HG02852 (cell line): ENCODE data around the gene IL6.

Source experiments
- ATAC-seq: cut with Tn5 transposase; IDR thresholded peaks from one replicate; pipeline ENCODE4 v1.9.1; 2021; ENCODE audit warnings: mild to moderate bottlenecking, moderate library complexity; ENCODE audit not compliant: unreplicated experiment

The IL6 gene

DNA sequence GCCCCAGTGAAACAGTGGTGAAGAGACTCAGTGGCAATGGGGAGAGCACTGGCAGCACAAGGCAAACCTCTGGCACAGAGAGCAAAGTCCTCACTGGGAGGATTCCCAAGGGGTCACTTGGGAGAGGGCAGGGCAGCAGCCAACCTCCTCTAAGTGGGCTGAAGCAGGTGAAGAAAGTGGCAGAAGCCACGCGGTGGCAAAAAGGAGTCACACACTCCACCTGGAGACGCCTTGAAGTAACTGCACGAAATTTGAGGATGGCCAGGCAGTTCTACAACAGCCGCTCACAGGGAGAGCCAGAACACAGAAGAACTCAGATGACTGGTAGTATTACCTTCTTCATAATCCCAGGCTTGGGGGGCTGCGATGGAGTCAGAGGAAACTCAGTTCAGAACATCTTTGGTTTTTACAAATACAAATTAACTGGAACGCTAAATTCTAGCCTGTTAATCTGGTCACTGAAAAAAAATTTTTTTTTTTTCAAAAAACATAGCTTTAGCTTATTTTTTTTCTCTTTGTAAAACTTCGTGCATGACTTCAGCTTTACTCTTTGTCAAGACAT lies 574 bp upstream of the IL6 start:
- ATAC-seq, result peak; percentile 74

DNA sequence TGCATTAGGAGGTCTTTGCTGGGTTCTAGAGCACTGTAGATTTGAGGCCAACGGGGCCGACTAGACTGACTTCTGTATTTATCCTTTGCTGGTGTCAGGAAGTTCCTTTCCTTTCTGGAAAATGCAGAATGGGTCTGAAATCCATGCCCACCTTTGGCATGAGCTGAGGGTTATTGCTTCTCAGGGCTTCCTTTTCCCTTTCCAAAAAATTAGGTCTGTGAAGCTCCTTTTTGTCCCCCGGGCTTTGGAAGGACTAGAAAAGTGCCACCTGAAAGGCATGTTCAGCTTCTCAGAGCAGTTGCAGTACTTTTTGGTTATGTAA lies 675 bp downstream of the IL6 start:
- ATAC-seq, result no peak

DNA sequence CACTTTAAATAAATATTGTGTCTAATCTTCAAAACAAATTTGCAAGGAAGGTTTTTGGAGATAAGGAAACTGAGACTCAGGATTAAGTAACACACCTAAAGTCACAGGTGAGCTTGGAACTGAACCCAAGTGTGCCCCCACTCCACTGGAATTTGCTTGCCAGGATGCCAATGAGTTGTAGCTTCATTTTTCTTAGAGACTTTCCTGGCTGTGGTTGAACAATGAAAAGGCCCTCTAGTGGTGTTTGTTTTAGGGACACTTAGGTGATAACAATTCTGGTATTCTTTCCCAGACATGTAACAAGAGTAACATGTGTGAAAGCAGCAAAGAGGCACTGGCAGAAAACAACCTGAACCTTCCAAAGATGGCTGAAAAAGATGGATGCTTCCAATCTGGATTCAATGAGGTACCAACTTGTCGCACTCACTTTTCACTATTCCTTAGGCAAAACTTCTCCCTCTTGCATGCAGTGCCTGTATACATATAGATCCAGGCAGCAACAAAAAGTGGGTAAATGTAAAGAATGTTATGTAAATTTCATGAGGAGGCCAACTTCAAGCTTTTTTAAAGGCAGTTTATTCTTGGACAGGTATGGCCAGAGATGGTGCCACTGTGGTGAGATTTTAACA lies 1.5 kb downstream of the IL6 start:
- no peak for ATAC-seq

DNA sequence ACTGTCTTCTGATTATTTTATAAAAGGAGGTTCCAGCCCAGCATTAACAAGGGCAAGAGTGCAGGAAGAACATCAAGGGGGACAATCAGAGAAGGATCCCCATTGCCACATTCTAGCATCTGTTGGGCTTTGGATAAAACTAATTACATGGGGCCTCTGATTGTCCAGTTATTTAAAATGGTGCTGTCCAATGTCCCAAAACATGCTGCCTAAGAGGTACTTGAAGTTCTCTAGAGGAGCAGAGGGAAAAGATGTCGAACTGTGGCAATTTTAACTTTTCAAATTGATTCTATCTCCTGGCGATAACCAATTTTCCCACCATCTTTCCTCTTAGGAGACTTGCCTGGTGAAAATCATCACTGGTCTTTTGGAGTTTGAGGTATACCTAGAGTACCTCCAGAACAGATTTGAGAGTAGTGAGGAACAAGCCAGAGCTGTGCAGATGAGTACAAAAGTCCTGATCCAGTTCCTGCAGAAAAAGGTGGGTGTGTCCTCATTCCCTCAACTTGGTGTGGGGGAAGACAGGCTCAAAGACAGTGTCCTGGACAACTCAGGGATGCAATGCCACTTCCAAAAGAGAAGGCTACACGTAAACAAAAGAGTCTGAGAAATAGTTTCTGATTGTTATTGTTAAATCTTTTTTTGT lies 2.3 kb downstream of the IL6 start:
- no peak for ATAC-seq

DNA sequence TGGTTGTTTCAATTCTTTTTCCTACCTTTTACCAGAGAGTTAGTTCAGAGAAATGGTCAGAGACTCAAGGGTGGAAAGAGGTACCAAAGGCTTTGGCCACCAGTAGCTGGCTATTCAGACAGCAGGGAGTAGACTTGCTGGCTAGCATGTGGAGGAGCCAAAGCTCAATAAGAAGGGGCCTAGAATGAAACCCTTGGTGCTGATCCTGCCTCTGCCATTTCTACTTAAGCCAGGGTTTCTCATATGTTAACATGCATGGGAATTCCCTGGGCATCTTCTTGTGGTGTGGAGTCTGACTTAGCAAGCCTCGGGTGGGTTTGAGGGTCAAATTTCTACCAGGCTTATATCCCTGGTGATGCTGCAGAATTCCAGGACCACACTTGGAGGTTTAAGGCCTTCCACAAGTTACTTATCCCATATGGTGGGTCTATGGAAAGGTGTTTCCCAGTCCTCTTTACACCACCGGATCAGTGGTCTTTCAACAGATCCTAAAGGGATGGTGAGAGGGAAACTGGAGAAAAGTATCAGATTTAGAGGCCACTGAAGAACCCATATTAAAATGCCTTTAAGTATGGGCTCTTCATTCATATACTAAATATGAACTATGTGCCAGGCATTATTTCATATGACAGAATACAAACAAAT lies 3.2 kb downstream of the IL6 start:
- ATAC-seq, result no peak

DNA sequence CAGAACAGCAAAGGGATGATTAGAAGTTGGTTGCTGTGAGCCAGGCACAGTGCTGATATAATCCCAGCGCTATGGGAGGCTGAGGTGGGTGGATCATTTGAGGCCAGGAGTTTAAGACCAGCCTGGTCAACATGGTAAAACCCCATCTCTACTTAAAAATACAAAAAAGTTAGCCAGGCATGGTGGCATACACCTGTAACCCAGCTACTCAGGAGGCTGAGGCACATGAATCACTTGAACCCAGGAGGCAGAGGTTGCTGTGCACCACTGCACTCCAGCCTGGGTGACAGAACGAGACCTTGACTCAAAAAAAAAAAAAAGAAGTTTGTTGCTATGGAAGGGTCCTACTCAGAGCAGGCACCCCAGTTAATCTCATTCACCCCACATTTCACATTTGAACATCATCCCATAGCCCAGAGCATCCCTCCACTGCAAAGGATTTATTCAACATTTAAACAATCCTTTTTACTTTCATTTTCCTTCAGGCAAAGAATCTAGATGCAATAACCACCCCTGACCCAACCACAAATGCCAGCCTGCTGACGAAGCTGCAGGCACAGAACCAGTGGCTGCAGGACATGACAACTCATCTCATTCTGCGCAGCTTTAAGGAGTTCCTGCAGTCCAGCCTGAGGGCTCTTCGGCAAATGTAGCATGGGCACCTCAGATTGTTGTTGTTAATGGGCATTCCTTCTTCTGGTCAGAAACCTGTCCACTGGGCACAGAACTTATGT lies 4.1 kb downstream of the IL6 start:
- no peak for ATAC-seq

DNA sequence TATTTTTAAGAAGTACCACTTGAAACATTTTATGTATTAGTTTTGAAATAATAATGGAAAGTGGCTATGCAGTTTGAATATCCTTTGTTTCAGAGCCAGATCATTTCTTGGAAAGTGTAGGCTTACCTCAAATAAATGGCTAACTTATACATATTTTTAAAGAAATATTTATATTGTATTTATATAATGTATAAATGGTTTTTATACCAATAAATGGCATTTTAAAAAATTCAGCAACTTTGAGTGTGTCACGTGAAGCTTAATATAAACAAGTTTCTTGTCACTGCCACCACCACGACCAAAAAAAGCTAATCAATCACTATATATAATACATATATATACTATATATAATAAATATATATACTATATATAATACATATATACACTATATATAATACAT lies 4.8 kb downstream of the IL6 start:
- no peak for ATAC-seq

DNA sequence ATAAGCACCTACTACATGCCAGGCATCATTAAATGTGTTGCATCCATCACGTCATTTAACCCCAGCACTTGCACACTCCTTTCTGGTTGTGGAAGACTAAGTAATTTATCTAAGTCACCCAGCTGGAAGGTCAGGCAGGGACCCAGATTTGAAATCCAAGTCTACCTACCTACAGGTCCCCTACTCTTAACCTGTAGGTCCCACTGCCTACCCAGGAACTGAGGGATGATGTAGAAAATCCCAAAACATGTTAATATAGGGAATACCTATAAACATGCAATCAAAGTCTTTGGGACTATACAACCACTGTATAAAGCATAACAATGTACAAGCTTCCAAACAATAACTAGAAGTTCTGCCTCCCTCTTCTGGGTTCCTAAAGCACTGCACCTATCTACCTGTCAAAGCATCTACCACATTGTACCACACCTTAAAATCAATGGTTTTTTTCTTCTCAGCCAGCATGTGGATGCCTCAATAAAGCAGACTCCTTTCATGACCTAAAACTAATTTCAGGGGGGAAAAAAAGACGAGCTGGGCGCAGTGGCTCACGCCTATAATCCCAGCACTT lies 5.6 kb downstream of the IL6 start:
- ATAC-seq, result no peak

DNA sequence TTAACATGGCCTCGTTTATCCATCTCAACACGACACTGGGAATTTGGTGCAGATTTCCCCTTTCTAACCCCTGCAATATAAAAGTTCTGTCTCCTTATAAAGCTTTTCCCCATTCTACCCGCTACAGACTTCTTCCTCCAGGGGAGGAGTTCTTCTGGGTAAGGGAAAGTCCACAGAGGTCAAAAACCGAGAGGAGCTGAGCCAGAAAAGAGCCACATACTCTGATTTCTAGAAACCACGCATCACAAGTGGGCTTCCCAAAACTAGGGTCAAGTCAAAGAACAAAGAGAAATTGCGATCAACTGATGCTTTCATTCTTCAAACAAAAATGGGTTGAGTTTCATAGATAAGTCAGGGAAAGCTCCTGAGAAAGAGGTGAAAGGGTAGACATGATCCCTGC lies 6.8 kb downstream of the IL6 start:
- ATAC-seq, result peak; percentile 85

DNA sequence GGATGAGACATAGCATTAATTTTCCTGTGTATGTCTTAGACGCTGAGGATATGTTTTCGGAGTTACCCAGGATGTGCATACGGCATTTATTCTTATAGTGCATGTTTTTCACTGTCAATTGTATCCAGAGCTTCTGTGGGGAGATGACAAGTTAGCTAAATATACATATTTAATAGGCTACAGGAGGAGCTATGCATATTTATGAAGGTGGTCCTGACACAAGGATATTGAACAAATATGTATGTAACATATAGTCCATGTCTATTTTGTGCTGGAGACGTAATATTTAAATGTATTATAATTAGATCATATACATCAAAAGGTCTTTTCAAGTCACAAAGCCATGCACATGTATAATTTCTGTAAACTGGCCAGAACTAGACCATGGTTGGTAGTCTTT lies 16.0 kb downstream of the IL6 start:
- no peak for ATAC-seq

DNA sequence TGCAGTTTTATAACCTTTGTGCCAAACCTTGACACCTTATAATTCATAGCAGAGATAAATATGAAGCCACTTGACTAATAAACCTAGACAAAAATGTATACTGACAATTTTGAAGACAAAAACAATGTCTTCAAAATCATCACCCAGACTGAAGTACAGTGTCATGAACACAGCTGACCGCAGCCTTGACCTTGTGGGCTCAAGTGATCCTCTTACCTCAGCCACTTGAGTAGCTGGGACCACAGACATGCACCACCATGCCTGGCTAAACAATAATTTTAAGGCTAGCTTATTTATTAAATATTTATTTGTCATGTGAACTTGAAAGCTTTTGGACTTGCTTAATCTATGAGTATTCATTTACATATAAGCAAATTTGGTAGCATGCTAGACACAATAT lies 24.3 kb downstream of the IL6 start:
- ATAC-seq, result no peak

DNA sequence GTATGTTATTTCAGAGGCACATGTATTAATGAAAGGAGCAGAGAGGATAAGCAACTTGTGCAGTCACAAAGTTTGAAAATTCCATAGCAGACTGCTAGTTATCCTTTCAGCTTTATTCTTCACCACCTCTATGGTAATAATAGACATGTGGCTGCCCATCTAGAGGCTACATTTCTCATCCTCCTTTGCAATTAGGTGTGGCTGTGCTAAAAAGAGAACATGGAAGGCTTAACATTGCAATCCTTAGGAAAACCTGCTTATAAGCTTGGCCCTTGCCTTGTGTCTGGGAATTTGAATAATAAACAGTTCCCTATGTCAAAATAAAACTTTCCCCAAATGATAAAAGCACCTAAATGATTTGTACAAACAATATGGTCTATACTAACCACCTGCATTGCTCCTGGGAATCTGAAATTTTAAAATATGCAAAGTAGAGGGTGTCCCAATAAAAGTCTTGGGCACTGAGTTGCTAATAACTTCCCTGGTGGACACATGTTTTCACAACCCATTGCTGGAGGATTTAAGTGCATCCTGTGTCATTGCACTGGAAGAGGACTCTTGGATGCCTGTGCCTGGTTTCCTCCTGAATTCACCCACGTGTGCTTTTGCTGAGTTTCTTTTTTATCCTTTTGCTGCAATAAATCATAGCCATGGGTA lies 30.5 kb downstream of the IL6 start:
- no peak for ATAC-seq

DNA sequence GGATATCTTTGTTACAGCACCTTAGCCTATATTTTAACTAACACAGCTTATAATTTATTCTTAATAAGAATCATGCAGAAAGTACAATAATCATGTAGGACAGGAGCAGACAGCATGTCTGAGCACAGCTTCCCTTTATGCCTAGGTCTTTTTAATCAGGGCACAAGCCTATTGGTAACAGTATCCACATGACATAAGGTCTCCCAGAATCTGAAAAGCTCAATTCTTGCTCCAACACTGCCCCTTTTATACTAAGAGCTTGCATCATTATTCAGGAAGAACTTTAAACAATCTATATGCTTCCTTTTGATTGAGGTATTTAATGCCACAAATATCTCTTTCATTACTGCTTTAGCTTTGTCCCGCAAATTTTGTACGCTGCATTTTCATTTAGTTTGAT lies 31.6 kb downstream of the IL6 start:
- ATAC-seq, result no peak

DNA sequence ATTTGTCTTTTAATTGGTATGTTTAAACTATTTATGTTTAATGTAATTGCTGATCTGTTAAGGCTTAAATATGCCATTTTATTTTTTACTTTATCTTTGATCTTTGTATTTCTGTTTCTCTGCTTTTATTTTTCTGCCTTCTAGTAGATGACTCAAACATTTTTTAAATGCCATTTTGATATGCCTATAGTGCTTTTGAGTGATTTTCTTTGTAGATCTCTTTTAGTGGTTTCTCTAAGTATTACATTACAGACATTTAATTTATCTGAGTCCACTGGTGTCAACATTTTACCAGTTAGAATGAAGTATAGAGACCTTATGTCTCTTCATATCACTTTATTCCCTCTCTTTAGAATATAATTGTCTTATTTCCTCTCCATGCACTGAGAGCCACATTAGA lies 32.7 kb downstream of the IL6 start:
- ATAC-seq, result no peak

DNA sequence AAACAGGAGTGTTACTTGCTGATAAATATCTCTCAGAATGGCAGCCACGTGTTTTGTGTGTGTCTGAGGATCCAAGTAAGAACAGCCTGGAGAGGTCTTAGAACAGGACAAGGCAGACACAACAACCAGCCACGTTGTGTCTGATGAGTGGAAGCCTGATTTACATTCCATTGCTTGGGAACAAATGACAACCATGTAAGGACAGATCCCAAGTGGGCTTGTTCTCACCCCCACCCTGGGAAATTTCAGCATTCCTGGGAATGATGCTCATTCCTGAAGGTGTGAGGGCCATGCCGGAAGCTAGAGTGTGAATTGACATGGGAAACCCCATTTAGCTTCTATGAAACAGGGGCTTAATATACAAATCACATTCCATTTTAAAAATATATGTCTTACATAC lies 35.9 kb downstream of the IL6 start:
- ATAC-seq, result no peak

DNA sequence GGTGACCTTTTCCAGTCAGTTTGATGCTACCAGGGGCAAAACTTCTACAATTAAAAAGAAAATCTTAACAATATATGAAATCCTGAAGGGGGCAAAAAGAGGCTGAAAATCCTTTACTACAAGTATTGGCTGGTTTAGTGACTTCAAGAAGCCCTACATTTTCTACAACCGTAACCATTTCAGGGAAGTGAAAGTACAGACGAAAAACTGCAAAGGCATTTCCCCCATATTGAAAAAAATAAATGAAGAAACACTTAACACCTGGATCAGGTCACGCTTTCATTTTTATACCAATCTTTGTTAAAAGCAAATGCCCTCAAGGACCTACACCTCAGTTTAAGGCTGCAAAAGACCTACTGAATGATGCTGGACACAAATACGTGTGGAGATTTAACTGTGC lies 38.6 kb downstream of the IL6 start:
- peak; percentile 83 for ATAC-seq

DNA sequence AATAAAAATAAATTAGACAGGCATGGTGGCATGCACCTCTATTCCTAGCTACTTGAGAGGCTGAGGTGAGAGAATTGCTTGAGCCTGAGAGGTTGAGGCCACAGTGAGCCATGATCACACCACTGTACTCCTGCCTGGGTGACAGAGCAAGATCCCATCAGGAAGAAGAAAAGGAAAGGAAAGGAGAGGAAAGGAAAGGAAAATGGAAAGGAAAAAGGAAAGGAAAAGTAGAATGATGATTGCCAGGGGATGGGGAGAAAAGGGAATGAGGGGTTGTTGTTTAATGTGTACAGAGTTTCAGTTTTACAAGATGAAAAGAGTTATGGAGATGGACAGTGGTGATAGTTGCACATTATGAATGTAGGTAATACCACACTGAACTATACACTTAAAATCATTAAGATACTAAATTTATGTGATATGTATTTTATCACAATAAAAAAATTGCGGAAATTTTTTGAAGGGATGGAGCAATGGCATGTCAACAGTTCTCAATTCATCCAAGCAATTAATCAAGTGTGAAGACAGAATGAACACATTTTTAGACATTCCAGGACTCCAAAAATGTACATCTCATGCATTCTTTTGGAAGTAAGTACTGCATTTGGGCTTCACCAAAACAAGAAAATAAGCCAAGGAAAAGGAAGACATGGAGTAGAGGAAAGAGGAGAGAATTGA lies 44.3 kb downstream of the IL6 start:
- ATAC-seq, result no peak

DNA sequence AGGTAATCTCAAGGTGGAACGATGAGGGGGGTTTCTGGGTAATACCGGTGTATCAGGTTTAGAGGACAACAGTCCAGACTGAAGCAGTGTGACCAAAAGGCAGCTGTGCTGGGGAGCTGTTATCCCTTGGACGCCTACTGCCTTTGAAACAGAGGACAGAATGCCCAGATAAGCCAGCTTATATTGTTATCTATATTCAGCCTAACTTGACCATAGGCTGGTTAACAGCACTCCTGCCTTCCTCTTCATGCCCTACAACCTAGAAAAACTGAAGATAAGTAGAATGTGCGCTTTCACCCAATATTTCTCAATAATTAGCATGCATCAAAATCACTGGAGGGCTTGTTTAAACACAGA lies 44.9 kb downstream of the IL6 start:
- no peak for ATAC-seq

DNA sequence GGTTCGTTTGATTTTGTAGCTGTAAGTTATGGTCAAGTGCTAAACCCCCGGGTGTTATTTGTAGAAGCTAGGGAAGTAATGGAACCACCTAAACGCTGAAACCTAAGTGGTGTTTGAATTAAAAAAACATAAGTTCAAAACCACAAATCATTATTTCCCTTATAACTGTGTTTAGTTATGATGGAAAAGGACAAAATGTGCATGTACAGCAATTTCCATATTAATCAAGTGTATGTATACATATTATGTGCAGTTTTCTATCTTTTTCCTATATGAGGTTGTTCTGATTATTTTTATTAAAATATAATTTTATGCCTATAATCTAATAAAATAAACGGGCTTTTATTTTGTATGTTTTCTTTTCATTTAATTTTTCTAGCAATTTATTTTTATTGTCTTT lies 45.9 kb downstream of the IL6 start:
- ATAC-seq, result no peak

DNA sequence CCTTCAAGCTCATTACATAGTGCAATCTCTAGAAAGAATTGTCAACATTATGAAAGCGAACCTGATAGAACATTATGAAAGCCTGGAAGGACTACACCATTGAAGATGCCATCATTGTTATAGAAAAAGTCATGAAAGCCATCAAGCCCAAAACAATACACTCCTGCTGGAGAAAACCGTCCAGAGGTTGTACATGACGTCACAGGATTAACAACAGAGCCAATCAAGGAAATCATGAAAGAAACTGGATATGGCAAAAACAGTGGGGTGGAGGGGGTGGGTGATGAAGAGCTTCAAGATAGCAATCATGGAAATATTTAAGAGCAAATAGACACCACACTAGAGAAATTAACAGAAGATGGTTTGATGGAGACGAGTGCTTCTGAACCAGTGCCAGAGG lies 50.0 kb downstream of the IL6 start:
- no peak for ATAC-seq
